Left lung (tissue), 10 donors: Measurements from ENCODE around the gene TRIML1. TPM values are rescaled to one million over a fixed set of nuclear protein-coding genes. Genes with fewer than 3 reads are reported as not detected.
A peak's percentile ranks its signal among the peaks of the same experiment; 100 is the strongest.

ENCODE experiments used
- ATAC-seq: fragments of 200-7000 bp; cut with Tn5 transposase; one replicate; pipeline ENCODE4 v1.9.1; 2020; ENCODE audit warnings: moderate library complexity
- DNase-seq, 4 donors: peaks; one replicate each; pipeline ENCODE4 v3.0.0-alpha.2; 2013 to 2020
- H3K27ac ChIP-seq, 2 donors: fragments of 200-600 bp; sonication (generic) in 1 of 2; one replicate each; pipeline versions ENCODE4 v1.5.0 to v1.8.0; 2020 to 2021
- H3K27me3 ChIP-seq, 2 donors: fragments of 200-600 bp; sonication (generic) in 1 of 2; one replicate each; pipeline versions ENCODE4 v1.5.0 to v1.8.0; 2020 to 2021
- H3K36me3 ChIP-seq, 2 donors: fragments of 200-600 bp; sonication (generic) in 1 of 2; one replicate each; pipeline versions ENCODE4 v1.5.0 to v1.8.0; 2020 to 2021
- H3K4me1 ChIP-seq, 2 donors: fragments of 200-600 bp; one replicate each; pipeline ENCODE4 v1.8.0; 2021
- H3K4me3 ChIP-seq, 2 donors: fragments of 200-600 bp; sonication (generic) in 1 of 2; one replicate each; pipeline versions ENCODE4 v1.5.0 to v1.8.0; 2020 to 2021; ENCODE audit warnings: mild to moderate bottlenecking in 1 of 2
- H3K9me3 ChIP-seq, 2 donors: fragments of 200-600 bp; sonication (generic) in 1 of 2; one replicate each; pipeline versions ENCODE4 v1.5.0 to v1.8.0; 2020 to 2021
- CTCF ChIP-seq, 2 donors: fragments of 200-600 bp; sonication (generic) in 1 of 2; IDR thresholded peaks; one replicate each; pipeline versions ENCODE4 v1.5.0 to v1.8.0; 2021; ENCODE audit warnings: antibody characterized with exemption in 2 of 2
- intact Hi-C, 2 donors: fragments of 100-400 bp; cut with DNase I; formaldehyde crosslinking; loops; one replicate each; pipeline versions ENCODE4 v1.11.2 to v1.14.2; 2022
- polyA plus RNA-seq, 6 donors: library from polyadenylated mRNA; unstranded; fragments of 120-200 nt; gene quantifications; one replicate each; pipeline ENCODE4 v1.2.1, GENCODE V29; 2013; ENCODE audit not compliant: insufficient read length in 6 of 6
- total RNA-seq, 2 donors: library from RNA; stranded (reverse); fragmentation: NEBNext Ultra II Directional; extraction: Animal tissue kit (Norgen Biotek cat#: 25700); gene quantifications; one replicate each; pipeline ENCODE4 v1.2.1, GENCODE V29; 2021
- donor health status: DM: no; HTN: yes; CAD: no.
- donor health status: DM: no; HTN: no; CAD: no.

TRIML1 gene
- total and polyA plus RNA-seq, 8 donors, result not detected

- TF ChIP-seq CTCF (IDR thresholded peaks at IDR 0.05), result no peak
- no peaks in the 10 kb centered on the region for H3K36me3 ChIP-seq
- no peak within 1 kb of the TSS for H3K4me3 ChIP-seq
- no peaks in the 10 kb centered on the region for H3K27me3 ChIP-seq
- ATAC-seq (no peak), DNase-seq (peak in 1 of 4 donors; percentile 1)
- H3K4me1 ChIP-seq, result no peaks in the 10 kb centered on the region
- no peak within 1 kb of the TSS for H3K27ac ChIP-seq
- intact Hi-C loops, result no loop called here
- H3K9me3 ChIP-seq, result peaks cover 0 to 15% of the 10 kb centered on the region in 2 donors
Observed at GRCh38 chr4:188109157-188109755, 30.0 kb upstream of the TRIML1 start, which contains the start of gene TRIML2. TSS of gene TRIML2 (minus strand) at chr4:188109603. CDS start at chr4:188105368, 4,235 bp downstream.

- Histone ChIP-seq H3K4me1 (no peaks in the 10 kb centered on the region), H3K27ac (no peak overlapping the region), H3K9me3 (peaks cover 0 to 15% of the 10 kb centered on the region in 2 donors), H3K36me3 (no peaks in the 10 kb centered on the region), H3K27me3 (no peaks in the 10 kb centered on the region), H3K4me3 (no peak overlapping the region)
- no peak for ATAC-seq
- no peak for DNase-seq
- no peak for TF ChIP-seq CTCF (IDR thresholded peaks at IDR 0.05)
- intact Hi-C loops, result no loop called here
Observed at GRCh38 chr4:188110036-188110435, 29.2 kb upstream of the TRIML1 start.

GRCh38 chr4:188110741-188111471 is 28.3 kb upstream of the TRIML1 start:
- Histone ChIP-seq H3K36me3 (no peaks in the 10 kb centered on the region), H3K27me3 (no peaks in the 10 kb centered on the region), H3K9me3 (peaks cover 0 to 8% of the 10 kb centered on the region in 2 donors), H3K4me1 (no peaks in the 10 kb centered on the region), H3K27ac (no peak overlapping the region), H3K4me3 (no peak overlapping the region)
- ATAC-seq, result no peak
- no peak for DNase-seq
- intact Hi-C loops, result no loop called here
- no peak for TF ChIP-seq CTCF (IDR thresholded peaks at IDR 0.05)

- H3K27ac ChIP-seq, result no peak overlapping the region
- intact Hi-C loops, result no loop called here
Observed at GRCh38 chr4:188111955-188112354, 27.3 kb upstream of the TRIML1 start.

More at GRCh38 chr4:188111955-188112354, 27.3 kb upstream of the TRIML1 start:
- Histone ChIP-seq H3K4me1 (no peaks in the 10 kb centered on the region), H3K4me3 (no peak overlapping the region), H3K9me3 (no peaks in the 10 kb centered on the region), H3K36me3 (no peaks in the 10 kb centered on the region), H3K27me3 (no peaks in the 10 kb centered on the region)
- ATAC-seq (no peak), DNase-seq (no peak)
- no peak for TF ChIP-seq CTCF (IDR thresholded peaks at IDR 0.05)
